ENCODE measurements around the gene KLHL29.

DNA sequence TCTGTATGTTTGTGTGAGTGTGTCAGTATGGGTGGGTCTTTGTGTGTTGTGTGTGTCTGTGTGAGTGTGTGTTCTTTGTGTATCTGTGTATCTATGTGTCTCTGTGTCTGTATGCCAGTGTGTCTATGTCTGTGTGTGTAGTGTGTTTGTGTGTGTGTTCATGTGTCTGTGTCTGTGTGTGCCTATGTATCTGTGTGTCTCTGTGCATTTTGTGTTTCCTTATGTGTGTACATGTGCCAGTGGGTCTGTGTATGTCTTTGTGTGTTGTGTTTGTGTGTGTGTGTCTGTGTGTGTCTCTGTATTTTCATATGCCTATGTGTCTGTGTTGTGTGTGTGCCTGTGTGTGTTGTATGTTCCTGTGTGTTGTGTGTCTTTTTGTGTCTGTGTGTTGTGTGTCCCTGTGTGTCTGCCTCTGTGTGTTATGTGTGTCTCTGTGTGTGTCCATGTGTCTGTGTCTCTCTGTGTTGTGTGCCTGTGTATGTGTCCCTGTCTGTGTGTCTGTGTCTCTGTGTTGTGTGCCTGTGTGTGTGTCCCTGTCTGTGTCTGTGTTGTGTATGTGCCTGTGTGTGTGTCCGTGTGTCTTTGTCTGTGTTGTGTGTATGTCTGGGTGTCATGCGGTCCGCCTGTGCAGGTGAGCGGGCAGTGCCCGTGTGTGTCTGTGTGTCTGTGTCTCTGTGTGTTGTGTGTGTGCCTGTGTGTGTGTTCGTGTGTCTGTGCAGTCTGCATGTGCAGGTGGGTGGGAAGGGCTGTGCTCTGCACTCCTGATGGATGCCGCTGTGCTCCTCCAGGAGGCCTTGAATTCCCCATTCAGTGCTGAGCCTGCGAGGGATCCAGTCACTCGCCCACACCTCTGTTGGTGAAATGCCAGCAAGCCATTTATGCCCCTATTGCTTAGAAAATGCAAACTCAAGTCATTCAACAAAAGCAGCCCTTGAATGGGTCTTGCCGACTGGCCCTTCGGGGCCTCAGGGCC is 37.4 kb downstream of the KLHL29 start:
- no peak for TF ChIP-seq POLR2A (IDR thresholded peaks at IDR 0.05; ENCODE audit: borderline replicate concordance, extremely low read depth, insufficient read depth, insufficient read length)
- TF ChIP-seq, protein P1, sequence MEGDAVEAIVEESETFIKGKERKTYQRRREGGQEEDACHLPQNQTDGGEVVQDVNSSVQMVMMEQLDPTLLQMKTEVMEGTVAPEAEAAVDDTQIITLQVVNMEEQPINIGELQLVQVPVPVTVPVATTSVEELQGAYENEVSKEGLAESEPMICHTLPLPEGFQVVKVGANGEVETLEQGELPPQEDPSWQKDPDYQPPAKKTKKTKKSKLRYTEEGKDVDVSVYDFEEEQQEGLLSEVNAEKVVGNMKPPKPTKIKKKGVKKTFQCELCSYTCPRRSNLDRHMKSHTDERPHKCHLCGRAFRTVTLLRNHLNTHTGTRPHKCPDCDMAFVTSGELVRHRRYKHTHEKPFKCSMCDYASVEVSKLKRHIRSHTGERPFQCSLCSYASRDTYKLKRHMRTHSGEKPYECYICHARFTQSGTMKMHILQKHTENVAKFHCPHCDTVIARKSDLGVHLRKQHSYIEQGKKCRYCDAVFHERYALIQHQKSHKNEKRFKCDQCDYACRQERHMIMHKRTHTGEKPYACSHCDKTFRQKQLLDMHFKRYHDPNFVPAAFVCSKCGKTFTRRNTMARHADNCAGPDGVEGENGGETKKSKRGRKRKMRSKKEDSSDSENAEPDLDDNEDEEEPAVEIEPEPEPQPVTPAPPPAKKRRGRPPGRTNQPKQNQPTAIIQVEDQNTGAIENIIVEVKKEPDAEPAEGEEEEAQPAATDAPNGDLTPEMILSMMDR (IDR thresholded peaks at IDR 0.05 in 2 of 3, conservative IDR thresholded peaks at IDR 0.05 in 1 of 3; ENCODE audit: borderline replicate concordance in 1 of 3, insufficient read depth in 1 of 3, low read depth in 2 of 3, low read length in 2 of 3): no peak
- TF ChIP-seq, protein P2, sequence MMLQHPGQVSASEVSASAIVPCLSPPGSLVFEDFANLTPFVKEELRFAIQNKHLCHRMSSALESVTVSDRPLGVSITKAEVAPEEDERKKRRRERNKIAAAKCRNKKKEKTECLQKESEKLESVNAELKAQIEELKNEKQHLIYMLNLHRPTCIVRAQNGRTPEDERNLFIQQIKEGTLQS (IDR thresholded peaks at IDR 0.05): no peak
- TF ChIP-seq ZFX (IDR thresholded peaks at IDR 0.05): no peak
- no peak for TF ChIP-seq EZH2 (IDR thresholded peaks at IDR 0.05)
- TF ChIP-seq, protein P3, sequence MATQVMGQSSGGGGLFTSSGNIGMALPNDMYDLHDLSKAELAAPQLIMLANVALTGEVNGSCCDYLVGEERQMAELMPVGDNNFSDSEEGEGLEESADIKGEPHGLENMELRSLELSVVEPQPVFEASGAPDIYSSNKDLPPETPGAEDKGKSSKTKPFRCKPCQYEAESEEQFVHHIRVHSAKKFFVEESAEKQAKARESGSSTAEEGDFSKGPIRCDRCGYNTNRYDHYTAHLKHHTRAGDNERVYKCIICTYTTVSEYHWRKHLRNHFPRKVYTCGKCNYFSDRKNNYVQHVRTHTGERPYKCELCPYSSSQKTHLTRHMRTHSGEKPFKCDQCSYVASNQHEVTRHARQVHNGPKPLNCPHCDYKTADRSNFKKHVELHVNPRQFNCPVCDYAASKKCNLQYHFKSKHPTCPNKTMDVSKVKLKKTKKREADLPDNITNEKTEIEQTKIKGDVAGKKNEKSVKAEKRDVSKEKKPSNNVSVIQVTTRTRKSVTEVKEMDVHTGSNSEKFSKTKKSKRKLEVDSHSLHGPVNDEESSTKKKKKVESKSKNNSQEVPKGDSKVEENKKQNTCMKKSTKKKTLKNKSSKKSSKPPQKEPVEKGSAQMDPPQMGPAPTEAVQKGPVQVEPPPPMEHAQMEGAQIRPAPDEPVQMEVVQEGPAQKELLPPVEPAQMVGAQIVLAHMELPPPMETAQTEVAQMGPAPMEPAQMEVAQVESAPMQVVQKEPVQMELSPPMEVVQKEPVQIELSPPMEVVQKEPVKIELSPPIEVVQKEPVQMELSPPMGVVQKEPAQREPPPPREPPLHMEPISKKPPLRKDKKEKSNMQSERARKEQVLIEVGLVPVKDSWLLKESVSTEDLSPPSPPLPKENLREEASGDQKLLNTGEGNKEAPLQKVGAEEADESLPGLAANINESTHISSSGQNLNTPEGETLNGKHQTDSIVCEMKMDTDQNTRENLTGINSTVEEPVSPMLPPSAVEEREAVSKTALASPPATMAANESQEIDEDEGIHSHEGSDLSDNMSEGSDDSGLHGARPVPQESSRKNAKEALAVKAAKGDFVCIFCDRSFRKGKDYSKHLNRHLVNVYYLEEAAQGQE (IDR thresholded peaks at IDR 0.05; ENCODE audit: low read depth): no peak
- no peak for TF ChIP-seq FOSL1 (IDR thresholded peaks at IDR 0.05; ENCODE audit: low read depth)
- no peak for TF ChIP-seq SRF (IDR thresholded peaks at IDR 0.05; ENCODE audit: low read depth)
